ENCODE data around the gene COL1A2.

Gene COL1A2

GRCh38 chr7:94382746-94383145 lies 11.9 kb upstream of the COL1A2 start:
- peak; percentile 67 for DNase-seq (ENCODE audit: low read depth)

GRCh38 chr7:94384315-94384714 lies 10.4 kb upstream of the COL1A2 start:
- DNase-seq (ENCODE audit: low read depth), result no peak

- DNase-seq (ENCODE audit: low read depth), result no peak
Observed at GRCh38 chr7:94386416-94386815, 8.3 kb upstream of the COL1A2 start.

GRCh38 chr7:94388540-94388939 lies 6.2 kb upstream of the COL1A2 start:
- DNase-seq (ENCODE audit: low read depth), result no peak

- DNase-seq (ENCODE audit: low read depth), result no peak
Observed at GRCh38 chr7:94389381-94389780, 5.3 kb upstream of the COL1A2 start.

- DNase-seq (ENCODE audit: low read depth), result peak; percentile 94
Observed at GRCh38 chr7:94391726-94392392, 2.8 kb upstream of the COL1A2 start.

GRCh38 chr7:94392393-94392786 lies 2.3 kb upstream of the COL1A2 start:
- DNase-seq (ENCODE audit: low read depth), result peak; percentile 48

- peak; percentile 71 for DNase-seq (ENCODE audit: low read depth)
Observed at GRCh38 chr7:94393246-94394108, 1.2 kb upstream of the COL1A2 start.

GRCh38 chr7:94394109-94394436 lies 622 bp upstream of the COL1A2 start:
- peak; percentile 85 for DNase-seq (ENCODE audit: low read depth)

- peak; percentile 86 for DNase-seq (ENCODE audit: low read depth)
Observed at GRCh38 chr7:94395141-94396036, 694 bp downstream of the COL1A2 start.

- peak; percentile 82 for DNase-seq (ENCODE audit: low read depth)
Observed at GRCh38 chr7:94396037-94396431, 1.3 kb downstream of the COL1A2 start.

- peak; percentile 79 for DNase-seq (ENCODE audit: low read depth)
Observed at GRCh38 chr7:94396596-94396995, 1.9 kb downstream of the COL1A2 start.

GRCh38 chr7:94397722-94398121 lies 3.0 kb downstream of the COL1A2 start:
- peak; percentile 57 for DNase-seq (ENCODE audit: low read depth)

- peak; percentile 32 for DNase-seq (ENCODE audit: low read depth)
Observed at GRCh38 chr7:94398841-94399240, 4.1 kb downstream of the COL1A2 start.

- DNase-seq (ENCODE audit: low read depth), result peak; percentile 62
Observed at GRCh38 chr7:94400022-94400421, 5.3 kb downstream of the COL1A2 start.

- peak; percentile 74 for DNase-seq (ENCODE audit: low read depth)
Observed at GRCh38 chr7:94400643-94401427, 6.1 kb downstream of the COL1A2 start.

GRCh38 chr7:94401428-94401814 lies 6.7 kb downstream of the COL1A2 start:
- peak; percentile 61 for DNase-seq (ENCODE audit: low read depth)

- peak; percentile 53 for DNase-seq (ENCODE audit: low read depth)
Observed at GRCh38 chr7:94403546-94403945, 8.9 kb downstream of the COL1A2 start.

GRCh38 chr7:94405506-94405905 lies 10.8 kb downstream of the COL1A2 start:
- peak; percentile 77 for DNase-seq (ENCODE audit: low read depth)

GRCh38 chr7:94406696-94407095 lies 12.0 kb downstream of the COL1A2 start:
- peak; percentile 38 for DNase-seq (ENCODE audit: low read depth)

GRCh38 chr7:94409200-94409948 lies 14.7 kb downstream of the COL1A2 start:
- peak; percentile 60 for DNase-seq (ENCODE audit: low read depth)

Measured in EH (cell line).